Measurements from ENCODE around the gene NDUFB6.

- peak; percentile 63 for TF ChIP-seq CTCF (IDR thresholded peaks at IDR 0.05; ENCODE audit: low read depth, low read length)
- no peak for TF ChIP-seq EZH2phosphoT487 (IDR thresholded peaks at IDR 0.05; ENCODE audit: low read depth)
Measured at GRCh38 chr9:32526041-32526706, 46.8 kb downstream of the NDUFB6 start, which contains the start of gene RIGI.

Measured in OCI-LY3 (cell line).